ENCODE data around the gene SPA17.

The SPA17 gene

DNA sequence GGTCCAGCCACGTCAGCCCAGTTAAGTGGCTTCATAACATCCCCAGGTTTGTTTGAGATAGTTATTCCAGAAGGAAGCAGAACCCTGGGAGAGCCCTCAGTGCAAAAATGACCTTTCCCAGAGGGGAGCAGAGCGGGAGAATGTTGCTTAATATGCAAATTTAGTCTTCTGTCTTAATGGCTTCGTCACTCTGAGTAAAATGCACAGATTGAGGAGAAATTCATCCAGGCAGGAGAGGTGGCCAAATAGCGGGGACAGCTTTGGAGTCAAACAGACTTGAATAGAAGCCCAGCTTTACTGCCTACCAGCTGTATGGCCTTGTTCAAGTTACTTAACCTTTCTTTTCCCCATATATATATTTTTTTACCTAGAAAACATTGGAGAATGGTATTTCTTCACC, 53.8 kb downstream of the SPA17 start:
- DNase-seq = no peak

DNA sequence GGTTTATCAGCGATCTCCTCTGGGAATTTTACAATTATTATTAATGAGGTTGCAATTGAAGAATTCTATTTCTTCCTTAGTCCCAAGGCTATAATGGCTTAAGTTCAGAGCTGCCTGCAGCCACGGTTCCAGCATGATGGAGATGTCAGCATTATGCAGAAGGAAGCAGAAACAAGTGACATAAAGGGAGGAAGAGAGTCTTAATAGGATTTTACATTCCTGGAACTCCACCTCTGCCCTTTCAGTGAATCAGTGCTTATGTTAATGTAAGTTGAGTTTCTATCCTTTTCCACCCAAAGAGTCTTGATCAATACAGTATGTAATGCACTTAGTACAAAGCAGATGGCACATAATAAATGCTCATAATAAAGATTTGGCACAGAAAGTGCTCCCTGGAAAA, 54.4 kb downstream of the SPA17 start:
- no peak for DNase-seq

DNA sequence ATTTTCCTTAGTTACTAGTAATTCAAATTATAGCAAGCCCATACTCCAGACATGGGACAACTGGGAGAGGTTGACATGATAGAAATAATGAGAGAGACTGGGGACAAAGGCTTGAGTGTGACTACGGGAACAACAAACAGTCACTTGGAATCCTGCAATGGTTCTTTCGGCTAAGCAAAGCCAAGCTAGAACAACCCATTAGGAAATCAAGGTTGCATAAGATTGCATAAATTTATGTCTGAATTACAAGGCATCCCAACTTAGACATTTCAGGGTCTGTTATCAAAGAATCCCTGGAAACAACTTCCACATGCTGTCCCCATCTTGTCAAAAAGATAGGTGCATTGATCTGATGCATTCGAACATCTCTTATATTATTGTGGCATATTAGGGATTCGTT, 55.9 kb downstream of the SPA17 start:
- DNase-seq = no peak

DNA sequence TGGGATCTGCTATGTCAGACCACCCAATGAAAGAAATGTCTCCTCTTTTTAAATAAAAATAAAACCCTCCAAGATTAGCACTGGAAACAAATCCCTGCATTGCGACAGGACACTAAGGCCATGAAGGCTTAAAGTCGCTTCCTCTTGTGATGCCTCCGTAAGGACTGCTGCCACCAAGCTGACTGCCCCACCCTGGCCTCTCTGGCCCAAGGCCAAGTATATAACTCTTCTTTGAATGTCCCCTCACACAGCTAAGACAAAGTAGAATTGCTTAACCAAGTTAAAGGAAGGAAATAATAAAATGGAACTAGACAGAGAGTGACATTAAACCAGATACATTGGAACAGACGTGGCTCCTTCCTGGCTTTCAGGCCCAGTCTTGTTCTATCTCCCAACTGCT, 58.5 kb downstream of the SPA17 start:
- no peak for DNase-seq

DNA sequence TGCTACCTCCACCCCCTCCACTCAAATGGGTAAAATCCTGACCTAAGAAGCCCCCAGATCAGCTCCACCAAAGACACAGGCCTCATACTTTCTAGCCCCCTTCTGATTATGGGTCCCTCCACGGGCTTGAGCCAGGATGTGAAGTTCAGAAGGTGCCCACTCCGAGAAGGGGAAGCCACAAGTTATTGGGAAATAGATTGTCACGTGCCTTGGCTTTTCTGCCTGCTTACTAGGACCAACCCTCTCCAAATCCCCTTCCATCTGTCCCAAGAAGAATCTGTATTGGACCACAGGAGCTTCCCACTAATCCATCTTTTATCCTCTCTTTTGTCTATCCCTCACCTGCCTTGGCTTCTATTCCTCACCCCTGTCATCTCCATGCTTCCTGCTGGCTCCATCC, 63.0 kb downstream of the SPA17 start:
- no peak for DNase-seq

DNA sequence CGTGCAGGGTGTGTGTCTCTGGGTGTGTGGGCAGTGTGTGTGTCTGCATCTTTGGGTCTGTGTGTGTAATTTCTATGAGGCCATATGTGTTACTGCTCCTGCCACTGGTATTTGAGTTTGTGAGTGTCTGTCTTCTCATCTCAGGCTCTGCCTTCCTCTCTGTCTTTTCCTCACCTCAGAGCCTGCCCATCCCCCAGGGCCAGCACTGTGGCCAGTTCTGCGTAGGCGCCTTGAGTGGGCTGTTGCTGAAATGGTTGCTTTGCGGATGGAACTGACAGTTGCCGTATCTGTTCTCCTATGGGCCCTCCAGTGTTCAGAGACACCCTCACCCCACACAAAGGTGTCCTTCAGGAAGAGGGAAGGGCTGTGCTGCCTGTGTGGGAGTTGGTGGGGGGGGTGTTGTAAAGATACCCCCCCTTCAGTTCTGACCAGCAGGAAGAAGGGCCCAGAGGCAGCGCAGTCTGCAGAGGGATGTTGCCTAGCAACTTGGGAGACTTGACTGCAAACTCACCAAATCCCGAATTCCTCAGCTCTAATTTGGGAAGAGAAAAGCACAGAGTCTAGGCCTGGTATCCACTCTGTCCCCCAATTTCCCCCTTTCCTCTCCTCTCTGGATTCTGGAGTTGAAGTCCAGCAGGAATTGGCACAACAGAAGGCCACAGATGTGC, 64.1 kb downstream of the SPA17 start:
- DNase-seq = no peak

DNA sequence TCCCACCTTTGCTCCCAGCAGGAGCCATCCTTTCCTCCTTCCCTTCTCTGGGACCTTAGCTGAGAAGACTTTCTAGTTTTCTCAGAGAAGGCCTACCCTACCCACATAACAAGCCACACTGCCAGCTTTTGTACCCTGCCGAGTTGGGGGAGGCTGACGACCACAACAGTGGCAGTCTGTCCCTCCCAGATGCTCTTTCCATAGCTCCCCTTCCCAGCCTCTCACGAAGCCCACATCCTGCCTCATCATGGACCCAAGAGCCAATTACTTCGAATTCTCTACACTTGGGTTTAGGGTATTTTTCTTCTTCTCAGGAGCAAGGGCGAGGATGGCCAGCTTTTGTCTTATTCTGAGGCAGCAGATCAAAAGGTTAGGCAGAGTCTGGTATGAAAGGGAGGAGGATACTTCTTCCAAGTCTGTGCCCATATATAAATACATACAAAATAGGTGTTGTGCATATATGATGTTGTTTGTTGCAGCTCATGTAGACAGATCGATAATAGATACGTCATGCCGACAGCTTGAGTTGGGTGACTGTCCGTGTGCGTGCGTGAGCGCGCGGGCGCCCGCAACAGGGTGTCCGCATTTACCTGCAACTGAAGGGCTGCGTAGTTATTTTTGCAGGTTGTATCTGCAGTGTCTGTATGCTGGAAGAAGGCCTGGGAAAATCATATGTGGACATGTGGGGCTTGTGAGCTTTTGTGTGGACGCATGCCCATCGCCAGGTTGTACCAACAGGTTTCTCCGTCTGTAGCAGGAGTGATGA, 65.2 kb downstream of the SPA17 start:
- peak; percentile 44 for DNase-seq

DNA sequence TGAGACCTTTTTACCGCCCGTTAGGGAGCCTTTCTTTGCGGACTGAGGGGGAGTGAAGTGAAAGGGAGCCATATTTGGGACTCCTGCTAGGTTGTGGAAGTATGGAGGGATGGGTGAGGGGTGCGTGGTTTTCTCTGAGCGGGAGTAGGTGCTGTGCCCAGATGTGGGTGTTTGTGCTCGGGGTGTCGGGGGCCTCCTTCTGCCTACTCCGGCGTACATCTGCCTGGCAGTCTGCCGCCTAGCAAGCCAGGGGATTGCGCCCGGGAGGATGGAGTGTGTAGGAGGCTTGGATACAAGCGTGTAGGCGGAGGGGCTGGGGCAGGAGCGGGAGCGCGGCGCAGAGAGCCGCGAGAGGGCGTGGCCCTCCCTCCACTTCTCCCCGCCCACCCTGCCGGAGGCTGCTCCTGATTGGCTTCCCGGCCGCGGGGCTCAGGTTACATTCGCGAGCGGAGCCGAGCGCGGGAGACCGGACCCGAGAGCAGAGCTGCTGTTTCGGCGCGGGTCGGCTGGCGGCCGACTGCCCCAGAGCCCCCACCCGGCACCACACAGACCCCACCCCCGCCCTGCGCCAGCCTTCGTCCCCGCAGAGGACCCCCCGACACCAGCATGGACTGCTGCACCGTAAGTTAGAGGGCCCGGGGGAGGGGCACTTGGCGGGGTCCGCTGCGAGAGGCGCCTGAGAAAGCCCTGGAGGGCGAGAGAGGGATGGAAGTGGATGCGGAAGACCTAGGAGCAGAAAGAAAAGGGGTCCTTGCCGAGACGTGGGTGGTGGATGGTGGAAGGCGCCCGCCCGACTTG, 66.0 kb downstream of the SPA17 start, which contains the start of gene NRGN:
Gene NRGN, plus strand, starts transcription at position 464 of the 798 bp plus-strand sequence. Its CDS starts 143 bp downstream, at position 607.
- peak; percentile 97 for DNase-seq

DNA sequence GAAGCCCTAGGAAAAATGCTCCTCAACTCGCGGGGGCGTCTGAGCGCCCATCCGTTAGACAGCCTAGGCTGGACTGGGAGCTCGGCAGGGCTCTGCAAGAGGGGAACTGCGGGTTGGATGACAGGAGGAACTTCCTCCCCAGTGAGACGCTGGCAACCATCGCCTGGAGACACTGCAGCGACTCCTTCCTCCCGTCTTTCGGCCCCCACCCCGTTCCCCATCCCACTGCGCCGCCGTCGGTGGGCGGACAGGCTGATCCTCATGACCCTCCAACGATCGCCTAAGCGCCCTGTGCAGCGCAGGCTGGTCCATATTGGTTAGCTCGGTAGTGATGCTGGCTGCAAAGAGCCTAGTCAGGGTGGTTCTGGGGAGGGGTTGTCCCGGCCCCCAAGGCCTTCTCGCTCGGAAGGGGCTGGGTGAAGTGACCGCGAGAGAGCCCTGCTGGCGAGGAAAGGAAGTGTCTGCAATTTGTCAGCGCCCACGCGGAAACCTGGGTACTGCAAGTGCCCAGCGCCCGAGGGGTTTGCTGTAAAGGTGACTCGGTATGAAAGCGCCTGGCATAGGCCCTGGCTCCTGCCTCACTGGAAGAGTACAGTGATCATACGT, 66.7 kb downstream of the SPA17 start:
- peak; percentile 74 for DNase-seq

DNA sequence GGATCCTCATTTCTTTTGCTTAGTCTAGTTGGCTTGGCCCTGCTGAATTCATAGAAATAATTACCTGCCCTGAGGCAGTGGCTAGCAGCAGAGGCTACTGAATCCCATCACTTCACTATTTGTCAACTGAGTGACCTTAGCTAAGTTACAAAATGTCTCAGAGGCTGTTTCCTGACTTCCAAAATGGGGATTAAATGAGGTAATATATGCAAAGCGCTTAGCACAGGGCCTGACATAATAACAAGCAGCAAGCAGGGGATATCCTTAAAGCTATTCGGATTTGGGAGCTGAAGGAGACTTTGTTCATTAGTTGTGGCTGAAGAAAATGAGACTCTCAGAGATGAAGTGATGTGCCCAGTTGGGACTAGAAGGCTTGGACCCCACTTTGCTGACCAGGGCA, 68.9 kb downstream of the SPA17 start:
- DNase-seq = no peak

DNA sequence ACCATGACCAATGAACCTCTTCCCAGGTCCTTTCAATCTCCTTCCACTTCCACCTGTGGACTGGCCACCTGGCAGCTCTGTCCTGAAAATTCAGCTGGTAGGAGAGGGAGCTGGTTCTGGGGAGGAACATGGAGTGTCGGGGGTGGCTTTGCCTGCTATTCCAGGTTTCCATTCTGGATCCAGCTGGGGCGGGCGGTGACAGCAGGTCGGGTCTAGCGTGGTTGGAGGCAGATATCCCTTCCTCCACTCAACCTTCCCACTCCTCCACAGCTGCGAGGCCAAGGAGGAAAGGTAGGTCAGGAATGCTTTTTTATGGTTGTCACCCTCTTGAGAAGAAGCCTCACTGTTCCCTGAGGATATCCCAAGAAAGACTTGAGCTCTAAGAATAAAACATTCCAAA, 69.3 kb downstream of the SPA17 start:
- no peak for DNase-seq

DNA sequence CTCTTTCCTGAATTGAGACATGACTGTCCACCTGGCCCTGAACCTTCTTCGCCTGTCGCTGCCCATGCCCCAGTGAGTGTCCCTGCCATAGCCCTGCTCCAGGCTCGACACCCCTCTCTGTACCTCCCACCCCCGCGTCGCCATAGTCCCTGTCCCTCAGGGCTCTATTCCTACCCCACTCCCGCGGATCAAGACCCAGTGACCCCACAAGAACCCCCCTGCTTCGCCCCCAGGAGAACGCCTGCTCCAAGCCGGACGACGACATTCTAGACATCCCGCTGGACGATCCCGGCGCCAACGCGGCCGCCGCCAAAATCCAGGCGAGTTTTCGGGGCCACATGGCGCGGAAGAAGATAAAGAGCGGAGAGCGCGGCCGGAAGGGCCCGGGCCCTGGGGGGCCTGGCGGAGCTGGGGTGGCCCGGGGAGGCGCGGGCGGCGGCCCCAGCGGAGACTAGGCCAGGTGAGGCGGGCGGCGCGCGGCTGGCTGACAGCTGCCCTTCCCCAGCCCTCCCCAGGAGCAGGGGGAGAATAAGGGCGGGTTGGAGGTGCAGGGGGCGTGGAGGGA, 71.6 kb downstream of the SPA17 start:
- DNase-seq = no peak

DNA sequence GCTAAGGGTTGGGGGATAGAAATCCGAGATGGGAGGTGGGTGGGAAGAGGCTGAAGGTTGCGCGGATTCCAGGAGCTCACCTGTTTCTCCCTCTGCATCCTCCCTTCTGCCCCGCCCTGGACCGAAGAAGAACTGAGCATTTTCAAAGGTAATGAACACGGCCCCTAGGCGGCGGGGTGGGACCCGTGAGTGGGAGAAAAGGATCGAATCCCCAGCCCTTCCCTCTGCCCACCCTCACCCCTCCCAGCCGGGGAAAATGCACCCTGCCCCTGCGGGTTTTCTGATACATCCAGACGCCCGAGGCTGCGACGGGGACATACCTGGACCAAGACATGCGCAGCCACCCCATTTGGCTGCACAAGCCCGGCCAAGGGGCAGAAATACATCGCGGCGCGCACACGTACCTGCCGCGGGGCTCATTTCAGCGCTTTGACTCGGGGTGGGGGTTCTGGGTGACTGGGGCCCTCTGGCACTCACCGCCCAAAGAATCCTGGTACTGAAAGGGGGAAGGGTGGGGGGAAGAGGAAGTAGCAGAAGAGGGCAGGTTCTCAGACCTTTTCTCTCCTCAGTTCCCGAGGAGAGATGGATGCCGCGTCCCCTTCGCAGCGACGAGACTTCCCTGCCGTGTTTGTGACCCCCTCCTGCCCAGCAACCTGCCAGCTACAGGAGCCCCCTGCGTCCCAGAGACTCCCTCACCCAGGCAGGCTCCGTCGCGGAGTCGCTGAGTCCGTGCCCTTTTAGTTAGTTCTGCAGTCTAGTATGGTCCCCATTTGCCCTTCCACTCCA, 72.3 kb downstream of the SPA17 start:
- DNase-seq = peak; percentile 67

DNA sequence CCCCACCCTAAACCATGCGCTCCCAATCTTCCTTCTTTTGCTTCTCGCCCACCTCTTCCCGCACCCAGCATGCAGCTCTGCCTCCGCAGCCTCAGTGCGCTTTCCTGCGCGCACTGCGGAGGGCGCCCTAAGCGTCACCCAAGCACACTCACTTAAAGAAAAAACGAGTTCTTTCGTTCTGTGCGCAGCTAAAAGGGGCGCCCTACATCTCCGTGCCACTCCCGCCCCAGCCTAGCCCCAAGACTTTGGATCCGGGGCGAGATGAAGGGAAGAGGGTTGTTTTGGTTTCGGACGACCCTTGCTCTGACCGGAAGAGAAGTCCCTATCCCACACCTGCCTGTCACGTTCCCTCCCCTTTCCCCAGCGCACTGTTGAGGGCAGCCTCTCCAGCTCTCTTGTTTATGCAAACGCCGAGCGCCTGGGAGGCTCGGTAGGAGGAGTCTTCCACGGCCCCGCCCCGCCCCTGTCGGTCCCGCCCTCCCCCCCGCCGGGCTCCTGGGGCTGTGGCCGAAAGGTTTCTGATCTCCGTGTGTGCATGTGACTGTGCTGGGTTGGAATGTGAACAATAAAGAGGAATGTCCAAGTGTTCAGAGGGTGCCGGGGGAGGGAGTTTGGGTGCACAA, 73.0 kb downstream of the SPA17 start:
- DNase-seq = peak; percentile 95
